ENCODE measurements around the gene USP49.

GRCh38 chr6:41779336-41779735 is 115.8 kb downstream of the USP49 start:
- TF ChIP-seq GATA3 (IDR thresholded peaks at IDR 0.05; ENCODE audit: low read depth, low read length) = no peak
- TF ChIP-seq GATA2 (IDR thresholded peaks at IDR 0.05; ENCODE audit: low read depth, low read length) = no peak
